HG03025 (cell line): ENCODE data around the gene PRKN.
"Not testable (repeated sequence)": the region's sequence is repeated elsewhere in the genome, so short reads cannot be mapped to it uniquely, and the experiment has no call there.

Experiments used
- ATAC-seq: cut with Tn5 transposase; IDR thresholded peaks from one replicate; pipeline ENCODE4 v1.9.1; 2021; ENCODE audit warnings: mild to moderate bottlenecking, moderate library complexity; ENCODE audit not compliant: unreplicated experiment, low FRiP score

The PRKN gene

DNA sequence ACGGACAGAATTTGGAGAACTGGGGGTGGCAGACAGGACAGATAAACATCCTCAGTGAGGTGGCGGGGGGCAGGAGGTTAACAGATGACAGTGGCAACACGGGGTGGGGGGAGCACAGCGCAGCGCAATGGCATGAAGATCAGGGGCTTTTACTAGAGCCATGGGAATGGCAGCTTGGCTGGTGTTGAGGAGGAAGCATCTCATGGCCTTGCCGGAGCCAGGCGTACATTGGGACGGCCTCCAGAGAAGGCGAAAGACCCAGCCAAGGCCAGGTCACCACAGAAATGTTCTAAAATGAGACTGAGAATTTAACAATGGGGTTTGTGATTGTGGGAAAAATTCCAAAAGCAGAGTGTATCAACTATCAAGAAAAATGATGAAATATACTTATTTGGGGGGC lies 173.0 kb downstream of the PRKN start:
- ATAC-seq = no peak

DNA sequence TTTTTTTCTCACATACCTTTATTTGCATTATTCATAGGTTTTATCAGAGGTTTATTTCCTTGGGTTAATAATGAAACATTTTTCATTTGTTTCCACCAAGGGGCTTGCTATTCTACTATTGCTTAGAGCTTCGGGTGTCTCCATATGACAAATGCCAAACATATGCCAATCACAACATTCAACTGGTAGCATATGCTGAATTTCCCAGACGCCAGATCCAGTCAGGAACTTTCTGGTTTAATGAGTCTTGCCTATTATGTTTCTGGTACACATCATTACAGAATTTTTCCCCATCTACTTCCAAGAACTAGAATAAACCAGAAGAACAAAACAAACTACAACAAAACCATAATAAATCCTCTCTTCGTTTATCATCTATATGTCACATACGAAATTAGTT lies 180.7 kb downstream of the PRKN start:
- no peak for ATAC-seq

DNA sequence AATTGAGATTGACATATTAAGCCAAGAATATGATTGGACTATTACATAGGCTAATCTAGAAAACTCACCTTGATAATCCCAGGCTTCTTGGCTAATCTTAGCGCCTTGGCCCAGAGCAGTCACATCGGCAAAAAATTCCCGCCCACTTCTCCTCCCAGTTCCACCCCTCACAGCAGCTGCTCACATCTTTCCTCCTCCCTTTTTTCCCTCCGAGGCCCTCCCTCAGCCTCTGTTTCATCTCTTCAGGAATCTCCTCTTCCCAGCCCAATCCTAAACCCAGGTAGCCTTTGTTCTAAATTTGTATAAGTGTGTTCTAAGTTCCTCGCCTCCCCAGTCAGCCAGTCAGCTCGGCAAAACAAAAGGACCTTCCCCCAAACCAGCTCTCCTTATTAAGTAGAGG lies 184.3 kb downstream of the PRKN start:
- ATAC-seq = no peak

DNA sequence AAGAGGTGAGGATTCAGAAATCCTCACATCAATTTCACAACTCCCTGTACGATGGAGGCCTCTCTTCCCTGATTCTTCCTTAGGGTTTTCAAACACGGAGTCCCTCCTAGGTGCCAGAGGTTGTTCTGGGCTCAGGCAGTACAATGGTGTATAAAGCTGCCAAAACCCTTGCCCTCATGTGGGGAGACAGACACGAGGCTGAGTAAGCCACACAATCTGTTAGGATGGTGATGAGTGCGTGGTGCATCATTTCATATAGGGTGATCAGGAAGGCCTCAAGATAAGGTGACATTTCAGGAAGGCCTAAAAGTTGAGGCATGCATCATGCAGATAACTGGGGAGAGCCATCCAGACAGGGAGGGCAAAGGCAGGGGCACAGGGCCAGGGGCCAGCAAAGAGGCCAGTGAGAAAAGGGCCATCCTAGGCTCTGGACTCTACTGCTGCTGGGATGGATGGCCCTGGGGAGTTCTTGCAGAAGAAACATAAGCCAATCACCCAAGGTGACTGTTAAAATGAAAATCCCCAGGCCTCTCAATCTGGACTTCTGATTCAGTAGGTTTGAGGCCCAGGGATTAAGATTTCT lies 186.5 kb downstream of the PRKN start:
- no peak for ATAC-seq

DNA sequence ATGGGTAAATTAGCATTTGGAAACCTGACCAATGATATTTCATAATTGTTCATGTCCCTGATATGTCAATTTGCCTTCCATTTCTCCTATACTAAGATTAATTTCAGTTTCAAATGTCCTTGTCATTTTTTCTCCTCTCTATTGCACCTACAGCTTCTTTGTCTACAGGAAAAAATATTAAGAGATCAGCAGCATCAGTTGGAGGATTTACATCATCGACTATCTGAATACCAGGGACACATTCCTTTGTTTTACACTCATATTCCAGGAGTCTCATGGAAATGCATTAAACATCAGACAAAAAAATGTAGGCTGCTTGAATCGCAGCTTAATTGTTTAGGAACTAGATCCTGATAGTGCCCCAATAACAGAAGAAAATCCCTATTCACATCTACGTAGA lies 188.2 kb downstream of the PRKN start:
- ATAC-seq = no peak

DNA sequence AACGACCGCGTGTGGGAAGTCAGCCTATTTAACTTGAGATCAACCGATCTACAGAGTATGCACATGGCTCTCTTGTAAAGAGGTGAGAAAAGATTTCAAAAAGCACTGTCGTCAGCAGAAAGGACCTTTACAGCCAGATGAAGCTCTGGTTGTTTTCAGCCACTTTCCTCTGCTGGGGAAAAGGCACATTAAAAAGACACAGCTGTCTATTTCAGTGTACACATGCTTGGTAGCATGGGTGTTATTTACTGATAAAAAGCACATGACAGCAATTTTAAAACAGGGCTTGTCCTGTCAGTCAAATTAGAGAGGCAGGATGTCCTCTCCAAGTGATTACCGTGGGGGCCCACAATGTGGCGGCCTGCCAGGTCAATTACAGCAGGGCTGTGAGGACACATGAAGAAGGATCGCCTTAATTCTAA lies 188.9 kb downstream of the PRKN start:
- no peak for ATAC-seq

DNA sequence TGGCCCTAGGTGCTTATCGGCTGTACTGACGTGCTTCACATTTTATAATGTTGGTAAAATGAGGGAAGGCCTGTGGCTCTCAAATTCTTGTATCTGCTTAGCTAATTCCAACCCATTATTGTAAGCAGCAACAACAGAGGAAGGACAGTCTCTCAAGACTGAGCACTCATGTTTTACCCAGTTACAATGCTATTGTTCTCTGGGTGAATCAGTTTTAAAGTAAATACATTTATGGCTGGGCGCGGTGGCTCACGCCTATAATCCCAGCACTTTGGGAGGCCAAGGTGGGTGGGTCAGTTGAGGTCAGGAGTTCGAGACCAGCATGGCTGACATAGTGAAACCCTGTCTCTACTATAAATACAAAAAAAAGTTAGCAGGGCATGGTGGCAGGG lies 194.6 kb downstream of the PRKN start:
- ATAC-seq = no peak

DNA sequence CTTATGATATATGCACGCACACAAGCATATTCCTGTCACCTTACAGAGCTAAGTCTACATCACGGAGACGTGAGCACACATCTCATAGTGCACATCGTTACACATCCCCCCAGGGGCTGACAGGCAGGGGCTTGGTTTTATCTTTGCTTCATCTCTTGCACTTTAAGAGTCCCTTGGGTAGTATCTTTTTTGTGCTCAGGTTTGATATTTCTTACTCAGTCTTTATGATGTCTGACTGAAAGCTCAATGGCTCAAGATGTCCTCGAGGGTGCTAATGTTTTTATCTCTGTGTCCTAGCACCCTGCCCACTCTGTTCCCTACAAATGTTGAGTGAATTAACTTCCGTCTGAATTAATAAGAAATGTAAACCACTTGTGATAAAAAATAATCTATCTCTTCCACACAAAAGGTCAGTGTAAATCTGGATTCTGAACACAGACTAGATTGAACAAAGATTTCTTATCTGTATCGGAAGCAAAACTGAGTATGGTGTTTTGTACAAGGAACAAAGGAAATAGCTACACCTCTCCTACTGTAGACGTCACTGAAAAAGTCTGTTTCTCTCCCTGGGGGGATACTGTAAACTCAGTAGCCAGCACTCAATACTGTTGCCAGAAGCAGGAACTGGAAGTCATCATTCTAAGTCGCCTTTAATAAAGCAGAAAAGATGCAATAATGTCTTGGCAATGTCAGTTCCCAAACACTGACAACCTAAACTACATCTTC lies 195.1 kb downstream of the PRKN start:
- ATAC-seq = no peak

DNA sequence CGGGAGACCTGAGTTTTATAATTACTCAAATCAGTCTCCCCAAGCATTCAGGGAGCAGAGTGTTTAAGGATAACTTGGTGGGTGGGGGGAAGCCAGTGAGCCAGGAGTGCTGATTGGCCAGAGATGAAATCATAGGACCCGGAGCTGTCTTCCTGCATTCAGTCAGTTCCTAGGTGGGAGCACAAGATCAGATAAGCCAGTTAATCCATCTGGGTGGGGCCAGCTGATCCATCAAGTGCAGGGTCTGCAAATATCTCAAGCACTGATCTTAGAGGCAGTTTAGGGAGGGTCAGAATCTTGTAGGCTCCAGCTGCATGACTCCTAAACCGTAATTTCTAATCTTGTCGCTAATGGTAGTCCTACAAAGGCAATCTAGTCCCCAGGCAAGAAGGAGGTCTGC lies 196.2 kb downstream of the PRKN start:
- ATAC-seq = not testable (repeated sequence)

DNA sequence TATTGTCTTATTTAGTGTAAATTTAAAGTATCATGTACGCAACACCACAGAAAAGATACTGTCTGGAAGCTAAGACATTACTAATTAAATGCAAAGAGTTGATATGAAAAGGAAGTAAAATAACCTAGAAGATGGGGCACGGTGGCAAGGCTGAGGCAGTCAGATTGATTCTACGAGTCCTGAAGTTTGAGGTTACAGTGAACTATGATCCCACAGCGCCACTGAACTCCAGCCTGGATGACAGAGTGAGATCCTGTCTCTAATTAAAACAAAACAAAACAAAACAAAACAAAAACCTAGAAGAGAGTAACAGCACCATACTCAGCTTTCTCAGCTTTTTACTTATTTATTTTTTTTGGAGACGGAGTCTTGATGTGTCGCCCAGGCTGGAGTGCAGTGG lies 199.0 kb downstream of the PRKN start:
- no peak for ATAC-seq

DNA sequence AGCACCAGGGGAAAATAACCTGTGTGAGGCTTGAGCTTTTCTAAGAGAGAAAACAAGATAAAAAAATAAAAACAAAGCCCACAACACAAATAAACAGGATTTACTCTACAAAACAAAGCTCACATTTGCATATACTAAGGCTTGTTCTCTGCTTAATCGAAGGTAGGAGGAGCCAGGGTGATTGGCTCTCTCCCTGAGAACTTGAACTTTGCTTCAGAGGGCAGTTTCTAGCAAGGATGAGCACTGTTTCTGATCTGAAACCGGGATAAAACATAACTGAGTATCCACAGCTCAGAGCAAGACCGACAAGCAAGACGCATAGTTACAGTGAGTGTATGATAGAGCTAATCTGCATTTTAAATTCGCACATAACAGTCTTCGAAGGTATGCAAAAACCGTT lies 200.6 kb downstream of the PRKN start:
- no peak for ATAC-seq

DNA sequence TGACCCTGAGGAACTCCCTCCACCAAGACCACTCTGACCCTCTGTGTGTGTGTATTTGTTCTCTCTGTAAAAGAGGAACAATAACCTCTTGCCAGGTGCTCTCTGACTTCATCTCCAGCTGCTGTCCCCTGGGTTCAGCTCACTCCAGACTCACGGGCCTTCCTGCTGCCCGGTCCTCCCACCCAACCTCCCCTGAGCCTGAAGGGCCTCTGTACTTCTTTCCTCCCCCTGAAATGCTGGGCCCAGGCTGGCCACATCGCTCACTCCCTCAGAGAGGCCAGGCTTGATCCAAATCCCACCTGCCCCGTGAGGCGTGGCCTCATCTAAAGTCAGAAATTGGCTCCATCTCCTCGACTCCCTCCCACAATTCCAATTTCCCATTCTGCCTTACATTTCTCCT lies 202.4 kb downstream of the PRKN start:
- ATAC-seq = no peak

DNA sequence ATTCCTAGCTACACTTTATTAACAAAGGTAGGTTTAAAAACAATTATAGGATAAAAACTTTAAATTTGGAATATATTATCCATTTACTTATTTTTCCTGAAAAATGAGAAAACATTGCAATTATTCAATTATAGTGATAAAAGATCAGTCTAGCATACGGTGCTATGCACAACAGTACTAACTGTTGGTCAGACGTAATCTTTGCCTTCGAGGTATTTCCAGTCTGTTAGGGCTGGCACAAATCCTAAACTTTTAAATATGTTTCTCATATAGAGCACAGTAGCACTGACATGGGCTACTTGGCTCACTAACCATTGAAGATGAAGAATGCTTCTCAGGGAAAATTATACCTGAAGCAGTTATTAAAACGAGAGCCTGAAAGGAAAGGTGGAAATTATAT lies 214.8 kb downstream of the PRKN start:
- no peak for ATAC-seq

DNA sequence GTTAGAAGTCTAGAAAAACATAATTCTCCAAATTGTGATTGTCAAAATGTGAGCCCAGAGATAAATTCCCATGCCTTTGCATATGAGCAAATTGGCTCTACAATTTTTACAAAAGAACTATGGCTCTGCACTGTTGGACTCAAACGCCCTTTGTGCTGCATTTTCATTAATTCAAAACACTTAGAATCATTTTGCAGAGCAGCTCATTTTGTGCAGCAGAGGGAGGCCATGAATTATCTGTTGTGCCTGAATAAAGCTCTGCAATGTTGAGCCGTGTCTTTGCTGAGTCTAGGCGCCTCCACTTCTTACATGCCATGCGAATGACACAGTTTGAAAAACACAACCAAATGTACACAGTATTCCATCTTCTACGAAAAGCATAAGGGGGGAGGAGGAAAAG lies 230.2 kb downstream of the PRKN start:
- no peak for ATAC-seq

DNA sequence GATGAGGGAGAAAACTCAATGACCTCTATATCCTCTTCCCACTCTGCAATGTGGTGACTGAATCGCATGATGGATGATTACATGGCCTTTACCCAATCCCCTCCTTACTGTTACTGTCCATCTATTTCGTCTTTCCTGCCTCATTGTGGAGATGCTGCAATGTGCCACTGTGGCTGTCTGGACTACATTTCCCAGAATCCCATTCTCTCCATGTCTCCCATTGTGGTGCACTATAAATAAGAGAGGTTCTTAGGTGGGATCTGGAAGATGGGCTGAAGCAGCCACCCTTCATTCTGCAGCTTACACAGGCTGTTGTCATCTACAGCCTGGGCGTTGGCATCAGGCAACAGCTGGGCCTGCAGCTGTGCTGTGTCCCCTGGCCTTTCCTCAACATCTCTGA lies 233.6 kb downstream of the PRKN start:
- ATAC-seq = no peak

DNA sequence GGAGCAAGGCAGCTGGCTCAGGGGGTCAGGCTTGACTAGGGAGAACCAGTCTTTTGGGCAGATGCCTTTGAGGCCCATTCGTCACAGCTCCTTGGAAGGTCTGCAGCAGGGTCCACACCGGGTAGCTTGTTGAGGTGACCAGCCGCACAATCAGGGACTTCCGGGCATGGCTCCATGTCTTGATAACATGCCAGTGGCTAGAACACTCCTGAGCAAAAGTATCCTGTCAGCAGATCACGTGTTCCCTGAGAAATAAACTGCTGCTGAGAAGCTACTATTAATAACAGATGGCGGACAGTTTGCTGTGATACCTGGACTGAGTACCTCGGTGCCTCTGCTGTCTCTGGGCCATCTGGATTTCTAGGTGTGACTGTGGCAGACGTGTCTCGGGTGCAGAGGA lies 235.9 kb downstream of the PRKN start:
- no peak for ATAC-seq

DNA sequence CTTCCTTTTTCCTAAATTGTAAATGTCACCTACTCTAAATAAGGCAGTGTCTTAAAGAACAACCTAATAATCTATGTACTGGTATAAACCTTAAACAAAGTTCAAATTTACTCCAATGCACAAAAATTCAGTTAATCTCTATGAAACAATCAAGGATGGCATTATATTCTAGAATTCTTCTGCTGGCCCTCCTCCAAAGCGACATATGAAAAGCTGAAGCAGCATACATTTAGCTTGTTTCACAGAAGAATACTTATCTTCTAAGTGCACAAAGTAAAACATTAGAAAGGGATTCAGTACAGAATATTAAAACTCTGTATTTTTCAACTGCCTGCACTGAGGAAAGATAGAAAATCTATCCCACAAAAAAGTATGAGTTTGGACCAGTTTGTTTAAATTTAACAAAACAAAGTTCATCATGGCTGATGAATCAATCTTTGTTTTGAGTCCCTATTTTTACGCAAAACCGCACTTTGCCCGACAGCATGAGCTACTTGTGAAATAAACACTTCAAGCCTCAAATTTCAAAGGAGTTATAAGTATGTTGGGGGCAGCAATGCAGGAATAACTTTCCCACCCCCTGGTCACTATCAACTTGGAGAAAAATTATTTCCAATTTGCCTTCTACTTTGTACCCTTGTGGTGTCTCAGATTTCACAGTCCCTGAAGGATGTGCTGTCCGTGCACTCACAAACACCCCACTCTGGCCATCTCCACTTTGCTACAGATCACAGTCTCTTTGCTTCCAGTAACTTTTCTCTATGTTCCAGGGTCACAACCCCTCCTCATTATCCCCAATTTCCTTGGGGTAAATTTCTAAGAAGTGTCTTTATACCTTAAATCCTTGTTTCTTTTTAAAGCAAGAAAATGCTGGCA lies 238.2 kb downstream of the PRKN start:
- ATAC-seq = no peak

DNA sequence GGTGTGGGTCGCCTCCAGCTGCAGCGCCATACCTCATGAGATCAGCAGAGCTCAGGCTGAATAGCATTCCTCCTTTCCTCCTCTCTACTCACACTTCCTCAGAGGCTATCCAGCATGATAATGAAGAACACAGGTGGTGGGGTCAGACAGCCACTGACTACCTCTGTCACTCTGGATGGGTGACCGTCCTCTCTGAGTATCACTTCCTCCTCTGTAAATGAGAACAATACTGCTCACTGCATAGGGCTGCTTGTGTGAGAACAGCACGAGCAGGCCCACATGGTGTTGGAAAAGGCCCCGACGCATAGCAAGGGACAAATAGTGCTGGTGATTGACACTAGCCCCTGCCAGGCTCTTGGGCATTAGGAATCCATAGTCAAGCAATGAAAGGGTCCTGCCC lies 239.1 kb downstream of the PRKN start:
- ATAC-seq = no peak

DNA sequence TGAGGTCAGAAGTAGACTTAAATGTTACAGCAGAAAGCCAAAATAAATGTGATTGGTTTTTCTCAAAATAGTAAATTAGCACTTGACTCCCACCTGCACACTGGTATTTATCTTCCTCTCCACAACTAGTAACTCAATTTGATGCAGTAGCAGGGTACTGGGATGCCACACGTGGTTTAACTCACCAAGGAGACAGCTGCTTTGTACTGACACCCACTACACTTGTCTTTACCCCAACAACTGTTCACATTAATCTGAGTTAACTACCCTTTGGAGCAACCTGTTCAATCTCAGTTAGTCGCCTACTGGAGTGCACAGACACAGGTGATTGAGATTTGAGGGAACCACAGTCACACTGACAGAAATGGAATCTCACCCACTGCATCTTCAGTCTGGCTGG lies 242.1 kb downstream of the PRKN start:
- no peak for ATAC-seq

DNA sequence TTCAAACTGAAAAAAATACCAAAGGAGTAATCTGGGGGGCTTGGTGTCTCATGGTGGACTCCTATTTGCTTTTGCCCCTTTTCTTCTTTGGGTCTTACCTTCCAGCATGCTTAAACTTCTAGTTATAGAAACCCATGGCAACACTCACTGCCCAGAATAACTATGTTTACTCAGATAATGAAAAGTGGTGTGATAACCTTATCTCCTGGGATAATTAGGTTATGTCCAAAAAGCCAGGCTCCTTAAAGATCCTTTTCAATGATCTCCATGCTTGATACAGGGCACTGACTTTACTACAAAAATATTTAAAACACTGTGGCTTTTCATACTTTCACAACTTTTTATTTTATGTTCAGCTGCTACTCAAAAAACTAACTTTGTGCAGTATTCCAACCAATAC lies 245.6 kb downstream of the PRKN start:
- ATAC-seq = no peak

DNA sequence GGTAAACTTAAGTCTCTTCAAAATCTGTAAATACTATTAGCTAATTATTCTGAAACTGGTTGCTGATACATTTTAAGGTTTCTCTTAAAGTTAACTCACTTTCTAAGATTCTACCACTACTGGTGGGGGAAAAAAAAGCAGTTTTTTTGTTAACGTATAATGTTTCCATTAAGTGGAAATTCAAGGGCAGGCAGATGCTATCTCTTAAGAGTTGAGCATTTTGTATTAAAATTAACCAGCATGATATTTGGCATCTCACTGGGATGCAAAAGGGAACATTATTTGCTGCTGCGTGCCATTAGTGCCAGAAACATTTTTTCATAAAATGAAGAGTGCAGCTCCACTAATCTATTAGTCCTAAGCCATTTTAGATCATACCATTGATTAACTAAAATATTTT lies 246.2 kb downstream of the PRKN start:
- no peak for ATAC-seq

DNA sequence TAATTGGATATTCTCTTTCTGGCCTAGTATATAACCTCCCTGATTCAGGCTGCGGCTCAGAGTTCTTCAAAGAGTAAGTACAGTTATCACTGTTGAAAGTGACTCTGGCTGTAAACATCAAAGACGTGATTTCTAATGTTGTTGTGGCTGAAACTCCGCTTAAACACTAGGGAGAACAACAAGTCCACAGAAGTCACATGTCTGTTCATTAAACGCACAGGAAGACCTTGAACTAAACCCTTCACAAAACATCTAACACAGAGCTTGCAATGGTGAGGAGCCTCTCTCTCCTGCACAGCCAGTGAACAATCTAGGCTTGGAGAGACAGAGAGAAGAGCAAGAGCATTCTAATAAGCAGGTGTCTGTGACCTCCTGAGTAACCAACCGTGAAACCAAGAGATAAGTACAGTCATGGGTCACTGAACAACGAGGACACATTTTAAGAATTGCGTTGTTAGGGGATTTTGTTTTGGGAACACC lies 249.3 kb downstream of the PRKN start:
- ATAC-seq = no peak
